Stimulated activated CD8-positive, alpha-beta memory T cell treated with anti-CD3 and anti-CD28 coated beads, Interleukin-12 subunit alpha, Interleukin-12 subunit beta, amount 100 ng/mL, for 4 hours (primary cell): ENCODE data around the gene PIGZ.

Source experiments
- DNase-seq: peaks from one replicate; pipeline ENCODE4 v3.0.0-alpha.2; 2020; ENCODE audit warnings: low read depth

Gene PIGZ

GRCh38 chr3:196914866-196915265 lies 53.8 kb downstream of the PIGZ start:
- DNase-seq: no peak

- DNase-seq: no peak
Measured at GRCh38 chr3:196903740-196904139, 64.9 kb downstream of the PIGZ start.

- no peak for DNase-seq
Measured at GRCh38 chr3:196902296-196902695, 66.3 kb downstream of the PIGZ start.

GRCh38 chr3:196901768-196902167 lies 66.9 kb downstream of the PIGZ start:
- DNase-seq: no peak
